Ramos (cell line): ENCODE data around the gene ETV6.

Source experiments
- in situ Hi-C: fragments of 300-500 bp; cut with MboI; formaldehyde crosslinking; loops from one replicate; pipeline ENCODE4 v1.14.3; 2022; ENCODE audit warnings: low sequenced_read_pairs; ENCODE audit not compliant: unreplicated experiment

ETV6 gene

GRCh38 chr12:11920231-11920630 lies 270.8 kb downstream of the ETV6 start:
- in situ Hi-C loops: no loop called here

- in situ Hi-C loops: no loop called here
These were observed 272.9 kb downstream of the ETV6 start for GRCh38 chr12:11922361-11922760.

- in situ Hi-C loops: no loop called here
These were observed 273.6 kb downstream of the ETV6 start for GRCh38 chr12:11923067-11923466.

GRCh38 chr12:11927286-11927935 lies 277.9 kb downstream of the ETV6 start:
- in situ Hi-C loops: no loop called here

GRCh38 chr12:11929714-11930113 lies 280.2 kb downstream of the ETV6 start:
- in situ Hi-C loops: no loop called here

GRCh38 chr12:11939223-11939622 lies 289.7 kb downstream of the ETV6 start:
- in situ Hi-C loops: no loop called here

GRCh38 chr12:11941606-11942337 lies 292.3 kb downstream of the ETV6 start:
- in situ Hi-C loops: no loop called here

GRCh38 chr12:11943919-11944700 lies 294.6 kb downstream of the ETV6 start:
- in situ Hi-C loops: no loop called here
